ENCODE measurements around the gene PLEKHA1.

PLEKHA1 gene

DNA sequence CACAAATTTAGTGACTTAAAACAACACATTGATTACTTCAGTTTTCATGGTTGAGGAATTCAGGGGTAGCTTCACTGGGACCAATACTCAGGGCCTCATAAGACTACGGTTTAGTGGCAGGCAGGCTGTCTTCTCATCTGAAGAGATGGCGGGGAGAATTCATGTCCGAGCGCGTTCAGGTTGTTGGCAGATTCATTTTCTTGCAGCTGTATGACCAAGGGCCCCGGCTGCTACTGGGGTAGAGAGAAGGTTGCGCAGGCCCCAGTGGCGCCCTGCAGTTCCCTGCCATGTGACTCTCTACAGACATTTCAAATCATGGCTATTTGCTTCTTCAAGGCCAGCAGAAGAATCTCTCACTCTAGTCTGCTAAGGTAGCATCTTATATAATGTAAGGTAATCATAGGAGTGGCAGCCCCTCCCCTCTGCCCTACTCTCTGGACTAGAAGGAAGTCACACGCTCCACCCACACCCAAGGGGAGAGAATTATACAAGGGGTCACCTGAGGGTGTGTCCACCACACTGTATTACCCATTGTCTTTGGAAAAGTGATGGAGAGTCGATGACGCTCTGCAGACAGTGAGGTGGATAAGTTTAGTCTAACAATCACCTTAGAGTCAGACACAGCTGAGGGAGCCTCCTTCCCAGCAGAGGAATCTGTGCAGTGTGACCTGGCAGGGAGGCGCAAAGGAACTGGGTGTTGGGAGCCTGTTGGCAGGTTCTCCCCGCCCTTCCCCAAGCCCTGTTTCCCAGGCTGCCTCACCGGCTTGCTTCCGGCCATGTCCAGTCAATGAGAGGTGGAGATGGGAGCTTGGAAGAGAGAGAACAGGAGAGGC is 35.7 kb upstream of the PLEKHA1 start:
- no peak overlapping the region for H3K4me3 ChIP-seq (ENCODE audit: low read depth, low read length)
- TF ChIP-seq, protein P1, sequence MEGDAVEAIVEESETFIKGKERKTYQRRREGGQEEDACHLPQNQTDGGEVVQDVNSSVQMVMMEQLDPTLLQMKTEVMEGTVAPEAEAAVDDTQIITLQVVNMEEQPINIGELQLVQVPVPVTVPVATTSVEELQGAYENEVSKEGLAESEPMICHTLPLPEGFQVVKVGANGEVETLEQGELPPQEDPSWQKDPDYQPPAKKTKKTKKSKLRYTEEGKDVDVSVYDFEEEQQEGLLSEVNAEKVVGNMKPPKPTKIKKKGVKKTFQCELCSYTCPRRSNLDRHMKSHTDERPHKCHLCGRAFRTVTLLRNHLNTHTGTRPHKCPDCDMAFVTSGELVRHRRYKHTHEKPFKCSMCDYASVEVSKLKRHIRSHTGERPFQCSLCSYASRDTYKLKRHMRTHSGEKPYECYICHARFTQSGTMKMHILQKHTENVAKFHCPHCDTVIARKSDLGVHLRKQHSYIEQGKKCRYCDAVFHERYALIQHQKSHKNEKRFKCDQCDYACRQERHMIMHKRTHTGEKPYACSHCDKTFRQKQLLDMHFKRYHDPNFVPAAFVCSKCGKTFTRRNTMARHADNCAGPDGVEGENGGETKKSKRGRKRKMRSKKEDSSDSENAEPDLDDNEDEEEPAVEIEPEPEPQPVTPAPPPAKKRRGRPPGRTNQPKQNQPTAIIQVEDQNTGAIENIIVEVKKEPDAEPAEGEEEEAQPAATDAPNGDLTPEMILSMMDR (IDR thresholded peaks at IDR 0.05; ENCODE audit: borderline replicate concordance, insufficient read depth, low read depth, low read length) = no peak

DNA sequence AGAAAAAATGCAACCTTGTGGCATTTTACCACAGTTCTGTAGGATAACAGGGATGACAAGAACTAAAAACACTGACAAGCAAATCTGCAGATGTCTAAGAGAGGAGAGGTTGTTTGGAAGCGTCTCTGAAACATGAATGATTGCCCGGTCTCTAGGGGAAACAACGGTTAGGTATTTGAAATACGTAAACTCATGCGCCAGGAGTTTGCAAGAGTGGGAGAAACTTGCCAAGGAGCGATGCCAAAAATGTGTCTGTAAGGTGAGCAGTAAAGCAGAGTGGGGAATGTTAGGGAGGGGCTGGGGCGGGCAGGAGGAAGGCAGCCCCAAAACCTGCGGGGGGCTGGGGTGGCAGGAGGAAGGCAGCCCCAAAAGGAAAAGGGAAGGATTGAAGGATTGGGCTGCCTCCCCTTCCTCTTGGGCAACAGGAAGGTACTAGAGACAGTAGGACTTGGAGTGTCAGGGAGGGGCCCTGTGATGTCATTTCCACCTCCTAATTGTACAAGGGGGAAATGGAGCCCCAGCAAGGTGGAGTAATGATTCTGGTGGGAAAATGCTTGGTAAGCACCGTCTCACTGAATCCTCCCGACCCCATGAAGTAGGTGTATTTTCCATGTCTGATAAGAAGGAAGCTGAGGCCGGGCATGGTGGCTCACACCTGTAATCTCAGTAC is 33.2 kb upstream of the PLEKHA1 start:
- TF ChIP-seq, protein P1 (IDR thresholded peaks at IDR 0.05; ENCODE audit: borderline replicate concordance, insufficient read depth, low read depth, low read length) = no peak
- H3K4me3 ChIP-seq (ENCODE audit: low read depth, low read length) = no peak overlapping the region

DNA sequence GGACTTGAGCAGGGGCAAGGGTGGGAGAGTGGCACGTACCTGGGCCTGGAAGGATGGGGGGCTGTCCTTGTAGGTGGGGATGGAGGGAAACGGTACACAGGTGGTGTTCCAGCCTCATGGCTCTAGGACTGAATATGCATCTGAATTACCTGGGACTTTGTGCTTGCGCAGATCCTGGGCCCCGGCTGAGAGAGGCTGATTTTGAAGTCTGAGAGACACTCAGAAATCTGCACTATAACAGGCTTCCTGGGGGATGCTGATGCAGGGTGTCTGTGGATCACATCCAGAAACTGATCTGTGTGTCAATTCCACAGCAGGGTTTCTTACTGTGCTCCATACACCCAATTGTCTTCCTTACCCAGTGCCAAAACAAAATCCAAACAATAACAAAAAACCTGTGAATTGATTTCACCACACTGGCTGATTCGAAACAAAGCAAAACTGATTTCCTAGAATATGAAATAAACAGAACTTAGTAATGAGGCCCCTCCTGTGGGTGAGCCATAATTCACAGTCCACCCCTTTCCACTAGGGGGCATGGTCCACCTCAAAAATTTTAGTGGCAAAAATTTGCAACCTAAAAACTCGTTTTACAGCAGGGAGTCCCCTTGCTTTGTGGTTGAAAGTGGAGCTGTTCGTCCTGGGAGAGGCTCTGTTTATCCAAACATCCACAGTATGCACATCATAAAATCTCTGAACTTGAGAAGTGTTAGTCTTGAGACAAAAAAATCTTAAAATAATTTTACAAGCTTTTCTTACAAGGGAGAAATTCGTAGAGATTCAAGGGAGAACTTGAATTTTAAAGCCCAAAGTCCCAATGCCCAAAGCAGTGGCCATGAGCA is 32.0 kb upstream of the PLEKHA1 start:
- TF ChIP-seq, protein P1 (IDR thresholded peaks at IDR 0.05; ENCODE audit: borderline replicate concordance, insufficient read depth, low read depth, low read length) = peak; percentile 53
- no peak overlapping the region for H3K4me3 ChIP-seq (ENCODE audit: low read depth, low read length)

DNA sequence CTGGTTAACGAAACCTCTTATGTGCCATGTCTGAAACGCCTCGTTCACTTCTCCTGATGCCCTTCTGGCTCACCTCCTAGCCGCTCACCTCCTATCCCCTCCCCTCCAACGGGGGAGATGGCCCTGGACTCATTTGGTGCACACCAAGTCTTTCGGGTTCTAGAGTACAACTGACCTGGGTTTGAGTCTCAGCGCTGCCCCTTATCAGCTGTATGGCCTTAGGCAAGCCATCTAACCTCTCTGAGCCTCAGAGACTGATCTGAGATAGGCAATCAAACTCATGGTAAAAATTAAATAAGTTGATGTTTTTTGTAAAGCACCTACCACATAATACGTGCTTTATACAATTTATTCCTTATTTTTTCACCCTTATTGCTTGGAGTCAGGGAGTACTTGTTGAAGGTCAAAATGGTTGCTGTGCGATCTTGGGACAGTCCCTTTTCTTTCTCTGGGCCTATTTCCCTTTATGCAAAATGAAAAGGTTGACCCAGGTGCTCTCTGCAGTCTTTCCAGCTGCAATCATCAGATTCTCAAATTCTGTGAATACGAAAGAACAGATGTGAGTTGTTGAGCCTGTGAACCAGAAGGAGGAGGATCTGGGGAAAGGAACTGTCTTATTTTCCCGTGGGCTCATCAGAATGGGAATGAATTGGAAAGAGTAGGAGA is 31.2 kb upstream of the PLEKHA1 start:
- H3K4me3 ChIP-seq (ENCODE audit: low read depth, low read length) = no peak overlapping the region
- TF ChIP-seq, protein P1 (IDR thresholded peaks at IDR 0.05; ENCODE audit: borderline replicate concordance, insufficient read depth, low read depth, low read length) = no peak

DNA sequence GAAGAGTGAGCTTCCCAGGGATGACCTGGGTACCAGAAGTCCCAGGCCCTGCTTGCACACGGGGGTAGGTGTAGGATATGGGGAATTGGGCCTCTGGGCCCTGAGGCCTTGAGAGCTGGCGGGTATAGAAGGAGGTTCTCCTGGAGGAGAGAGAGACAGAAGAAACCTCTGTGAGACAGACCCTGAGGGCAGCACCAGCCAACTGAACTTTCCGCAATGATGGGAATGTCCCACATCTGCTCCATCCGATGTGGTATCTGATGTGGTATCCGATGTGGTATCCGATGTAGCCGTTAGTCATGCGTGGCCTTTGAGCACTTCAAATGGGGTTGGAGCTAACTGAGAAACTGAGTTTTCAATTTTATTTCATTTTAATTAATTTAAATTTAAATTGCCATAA is 30.6 kb upstream of the PLEKHA1 start:
- TF ChIP-seq, protein P1 (IDR thresholded peaks at IDR 0.05; ENCODE audit: borderline replicate concordance, insufficient read depth, low read depth, low read length) = no peak
- no peak overlapping the region for H3K4me3 ChIP-seq (ENCODE audit: low read depth, low read length)

DNA sequence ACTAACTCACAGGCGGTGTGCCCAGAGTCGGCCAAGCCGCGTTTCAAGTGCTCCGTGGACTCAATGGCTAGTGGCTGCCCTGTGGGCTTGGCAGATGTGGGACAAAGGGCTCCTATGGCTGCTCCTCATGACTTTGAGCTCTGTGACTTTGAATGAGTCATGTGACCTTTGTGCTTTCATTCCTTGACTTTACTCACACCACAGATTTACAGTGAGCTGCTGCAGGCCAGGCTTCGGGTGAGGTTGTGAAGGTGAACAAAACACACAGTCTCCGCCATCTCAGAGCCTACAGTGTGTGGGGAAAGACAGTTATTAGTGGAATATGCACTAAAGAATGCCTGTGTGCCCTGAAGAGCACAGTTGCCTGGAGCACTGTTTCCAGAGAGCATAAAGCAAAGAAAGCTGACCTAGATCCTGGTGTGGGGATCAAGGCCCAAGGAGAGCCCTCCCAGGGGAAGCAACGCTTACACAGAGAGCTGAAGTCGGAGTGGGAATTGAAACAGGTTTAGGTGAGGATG is 29.7 kb upstream of the PLEKHA1 start:
- TF ChIP-seq, protein P1 (IDR thresholded peaks at IDR 0.05; ENCODE audit: borderline replicate concordance, insufficient read depth, low read depth, low read length) = no peak
- H3K4me3 ChIP-seq (ENCODE audit: low read depth, low read length) = no peak overlapping the region
